Lung (tissue), 12 donors: Measurements from ENCODE around the gene GAK. TPM values are rescaled to one million over a fixed set of nuclear protein-coding genes. Genes with fewer than 3 reads are reported as not detected.

Experiments
- ATAC-seq: fragments of 200-7000 bp; cut with Tn5 transposase; one replicate; pipeline ENCODE4 v1.9.1; 2020; ENCODE audit warnings: moderate number of reproducible peaks; ENCODE audit not compliant: insufficient read depth, low FRiP score
- DNase-seq, 3 donors: peaks; one replicate each; pipeline ENCODE4 v3.0.0-alpha.2; 2013 to 2017
- H3K27ac ChIP-seq, 2 donors: one replicate each; pipeline ENCODE4 v1.5.1; 2013; ENCODE audit warnings: mild to moderate bottlenecking in 2 of 2, moderate library complexity in 2 of 2, control low read depth in 1 of 2, inconsistent platforms in 1 of 2, low read depth in 1 of 2, low read length in 1 of 2
- H3K27me3 ChIP-seq, 3 donors: one replicate each; pipeline ENCODE4 v1.5.1; 2013; ENCODE audit warnings: low read length in 2 of 3; ENCODE audit not compliant: control insufficient read depth in 3 of 3, insufficient read depth in 3 of 3
- H3K36me3 ChIP-seq, 4 donors: one replicate each; pipeline ENCODE4 v1.5.1; 2013; ENCODE audit warnings: low read length in 4 of 4, mild to moderate bottlenecking in 1 of 4, moderate library complexity in 1 of 4; ENCODE audit not compliant: control insufficient read depth in 4 of 4, insufficient read depth in 4 of 4
- H3K4me1 ChIP-seq, 5 donors: one replicate each; pipeline ENCODE4 v1.5.1; 2013; ENCODE audit warnings: low read length in 5 of 5, mild to moderate bottlenecking in 2 of 5, moderate library complexity in 1 of 5; ENCODE audit not compliant: control insufficient read depth in 5 of 5, insufficient read depth in 5 of 5
- H3K4me3 ChIP-seq: one replicate; pipeline ENCODE4 v1.5.1; 2013; ENCODE audit warnings: mild to moderate bottlenecking, control low read depth, moderate library complexity
- H3K9ac ChIP-seq, 2 donors: one replicate each; pipeline ENCODE4 v1.5.1; 2013; ENCODE audit warnings: low read length in 2 of 2, control low read depth in 1 of 2; ENCODE audit not compliant: insufficient read depth in 1 of 2
- H3K9me3 ChIP-seq, 4 donors: one replicate each; pipeline ENCODE4 v1.5.1; 2013; ENCODE audit warnings: low read length in 3 of 4, mild to moderate bottlenecking in 1 of 4, moderate library complexity in 1 of 4; ENCODE audit not compliant: control insufficient read depth in 4 of 4, insufficient read depth in 3 of 4
- WGBS, 2 donors: extraction: QIAGEN DNeasy Blood & Tissue Kit; methylation state at CpG; one replicate each; pipeline ENCODE4 v1.1.7; 2013; 5-methylcytosine and 5-hydroxymethylcytosine counted together
- polyA plus RNA-seq, 2 donors: library from polyadenylated mRNA; stranded (reverse); fragments of 200-250 nt; gene quantifications; one replicate each; pipeline ENCODE4 v1.2.1, GENCODE V29; 2013
- total RNA-seq, 2 donors: library from RNA; depleted of rRNA in 1 of 2; stranded (reverse); fragments of >200 nt in 1 of 2; gene quantifications; one replicate each; pipeline ENCODE4 v1.2.1, GENCODE V29; 2014 to 2021
- TF ChIP-seq, protein P1 (sequence below): IDR thresholded peaks from 2 replicates; pipeline ENCODE4 v1.5.1; 2012; ENCODE audit warnings: mild to moderate bottlenecking; ENCODE audit errors: control extremely low read depth, extremely low read depth
- donor health status: control.
- donor health status: control.
- donor health status: Bipolar disorder and iron deficiency.
- donor health status: healthy.
- donor health status: DM: yes; HTN: yes; CAD: no.

GAK gene
- total and polyA plus RNA-seq, 4 donors: 101 to 178 (median 137) TPM

DNA sequence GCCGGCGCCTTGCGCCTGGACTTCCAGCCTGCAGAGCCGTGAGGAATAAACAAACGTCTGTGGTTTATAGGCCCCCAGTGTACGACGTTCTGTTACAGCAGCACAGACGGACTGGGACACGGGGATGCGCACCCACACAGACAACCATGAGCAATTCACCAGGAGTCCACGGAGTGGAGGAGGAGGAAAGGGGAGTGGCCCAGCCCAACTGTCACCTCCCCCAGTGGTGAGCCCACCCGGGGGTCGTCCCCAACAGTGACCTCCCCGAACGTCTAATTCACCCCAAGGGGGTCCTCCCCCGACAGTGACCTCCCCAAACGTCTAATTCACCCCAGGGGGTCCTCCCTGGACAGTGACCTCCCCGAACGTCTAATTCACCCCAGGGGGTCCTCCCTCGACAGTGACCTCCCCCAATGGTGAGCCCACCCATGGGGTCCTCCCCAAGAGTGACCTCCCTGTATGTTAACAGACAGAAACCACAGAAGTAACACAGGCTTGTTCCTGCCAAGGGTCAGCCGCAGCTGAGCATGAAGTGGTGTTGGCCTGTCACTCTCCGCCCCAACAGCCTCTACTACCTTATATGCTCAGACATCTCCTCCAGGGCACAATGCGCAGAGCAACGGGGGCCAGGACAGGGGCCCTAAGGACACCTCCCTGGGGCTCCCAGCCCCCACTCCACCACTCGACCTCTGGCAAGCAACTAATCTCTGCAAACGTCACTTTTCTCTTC lies 6.2 kb downstream of the GAK start:
- TF ChIP-seq, protein P1, sequence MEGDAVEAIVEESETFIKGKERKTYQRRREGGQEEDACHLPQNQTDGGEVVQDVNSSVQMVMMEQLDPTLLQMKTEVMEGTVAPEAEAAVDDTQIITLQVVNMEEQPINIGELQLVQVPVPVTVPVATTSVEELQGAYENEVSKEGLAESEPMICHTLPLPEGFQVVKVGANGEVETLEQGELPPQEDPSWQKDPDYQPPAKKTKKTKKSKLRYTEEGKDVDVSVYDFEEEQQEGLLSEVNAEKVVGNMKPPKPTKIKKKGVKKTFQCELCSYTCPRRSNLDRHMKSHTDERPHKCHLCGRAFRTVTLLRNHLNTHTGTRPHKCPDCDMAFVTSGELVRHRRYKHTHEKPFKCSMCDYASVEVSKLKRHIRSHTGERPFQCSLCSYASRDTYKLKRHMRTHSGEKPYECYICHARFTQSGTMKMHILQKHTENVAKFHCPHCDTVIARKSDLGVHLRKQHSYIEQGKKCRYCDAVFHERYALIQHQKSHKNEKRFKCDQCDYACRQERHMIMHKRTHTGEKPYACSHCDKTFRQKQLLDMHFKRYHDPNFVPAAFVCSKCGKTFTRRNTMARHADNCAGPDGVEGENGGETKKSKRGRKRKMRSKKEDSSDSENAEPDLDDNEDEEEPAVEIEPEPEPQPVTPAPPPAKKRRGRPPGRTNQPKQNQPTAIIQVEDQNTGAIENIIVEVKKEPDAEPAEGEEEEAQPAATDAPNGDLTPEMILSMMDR: no peak
- DNase-seq (no peak), ATAC-seq (no peak)
- H3K4me1 ChIP-seq: peaks cover 4 to 19% (median 4%) of the 10 kb centered on the region in 5 donors
- WGBS, 2 donors: 86 to 93% methylated on average over 26 of the region's 26 CpGs
- no peak overlapping the region for H3K9ac ChIP-seq
- no peaks in the 10 kb centered on the region for H3K9me3 ChIP-seq
- H3K36me3 ChIP-seq: peaks cover 0 to 7% (median 0%) of the 10 kb centered on the region in 4 donors
- no peaks in the 10 kb centered on the region for H3K27me3 ChIP-seq
- no peak overlapping the region for H3K27ac ChIP-seq
- H3K4me3 ChIP-seq: no peak overlapping the region

DNA sequence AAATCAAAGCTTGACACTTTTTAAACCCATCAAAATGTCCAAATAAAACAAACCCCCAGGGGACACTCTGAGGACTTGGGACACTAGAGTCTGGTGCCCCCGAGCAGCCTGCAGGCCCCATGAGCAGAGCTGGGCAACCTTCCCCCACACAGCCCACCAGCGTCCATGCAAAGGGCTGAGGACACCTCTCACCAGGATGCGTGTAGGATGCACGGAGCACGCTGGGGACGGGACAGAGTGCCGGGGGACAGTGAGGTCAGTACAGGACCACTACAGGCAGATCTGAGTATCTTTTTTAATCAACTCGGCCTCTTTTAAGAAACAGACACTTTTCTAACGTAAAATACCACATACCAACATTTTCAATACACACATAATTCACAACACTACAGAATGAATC lies 6.9 kb downstream of the GAK start:
- Histone ChIP-seq H3K4me3 (no peak overlapping the region), H3K27ac (no peak overlapping the region), H3K36me3 (peaks cover 0 to 7% (median 0%) of the 10 kb centered on the region in 4 donors), H3K4me1 (peaks cover 0 to 14% (median 0%) of the 10 kb centered on the region in 5 donors), H3K27me3 (no peaks in the 10 kb centered on the region), H3K9me3 (no peaks in the 10 kb centered on the region), H3K9ac (no peak overlapping the region)
- TF ChIP-seq, protein P1: no peak
- whole genome bisulfite sequencing, 2 donors: 89 to 95% methylated on average over 9 of the region's 9 CpGs
- ATAC-seq: no peak
- no peak for DNase-seq

DNA sequence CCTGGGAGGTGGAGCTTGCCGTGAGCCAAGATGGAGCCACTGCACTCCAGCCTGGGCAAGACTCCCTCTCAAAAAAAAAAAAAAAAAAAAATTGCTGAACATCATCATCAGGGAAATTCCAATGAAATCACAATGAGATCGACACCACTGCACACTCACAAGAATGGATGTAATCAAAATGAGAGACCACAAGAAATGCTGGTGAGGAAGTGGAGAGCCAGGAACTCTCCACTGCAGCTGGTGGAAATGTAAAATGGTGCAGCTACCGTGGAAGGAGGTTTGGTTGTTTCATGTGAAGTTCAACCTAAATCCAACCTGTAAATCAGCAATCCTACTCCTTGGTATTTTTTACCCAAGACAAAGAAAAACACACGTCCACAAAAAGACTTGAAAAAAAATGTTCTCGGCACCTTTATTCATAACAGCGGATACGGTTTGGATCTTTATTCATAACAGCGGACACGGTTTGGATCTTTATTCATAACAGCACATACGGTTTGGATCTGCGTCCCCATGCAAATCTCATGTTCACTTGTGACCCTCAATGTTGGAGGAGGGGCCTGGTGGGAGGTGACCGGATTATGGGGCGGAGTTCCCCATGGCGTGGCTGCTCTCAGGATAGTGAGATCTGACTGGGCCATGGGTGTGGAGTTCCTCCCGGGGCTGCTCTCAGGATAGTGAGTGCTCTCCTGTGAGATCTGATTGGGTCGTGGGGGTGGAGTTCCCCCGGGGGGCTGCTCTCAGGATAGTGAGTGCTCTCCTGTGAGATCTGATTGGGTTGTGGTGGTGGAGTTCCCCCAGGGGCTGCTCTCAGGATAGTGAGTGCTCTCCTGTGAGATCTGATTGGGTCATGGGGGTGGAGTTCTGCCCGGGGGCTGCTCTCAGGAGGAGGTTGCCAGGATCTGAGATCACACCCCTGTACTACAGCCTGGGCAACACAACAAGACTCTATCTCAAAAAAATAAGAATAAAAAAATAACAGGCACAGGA lies 7.7 kb downstream of the GAK start:
- Histone ChIP-seq H3K27ac (no peak overlapping the region), H3K36me3 (peaks cover 0 to 7% (median 0%) of the 10 kb centered on the region in 4 donors), H3K4me3 (no peak overlapping the region), H3K9ac (no peak overlapping the region), H3K9me3 (no peaks in the 10 kb centered on the region), H3K4me1 (peaks cover 0 to 14% (median 0%) of the 10 kb centered on the region in 5 donors), H3K27me3 (no peaks in the 10 kb centered on the region)
- ATAC-seq (no peak), DNase-seq (no peak)
- TF ChIP-seq, protein P1: no peak
- WGBS, 2 donors: 70 to 79% methylated on average over 18 of the region's 18 CpGs
